ENCODE measurements around the gene RAG2.

Gene RAG2

DNA sequence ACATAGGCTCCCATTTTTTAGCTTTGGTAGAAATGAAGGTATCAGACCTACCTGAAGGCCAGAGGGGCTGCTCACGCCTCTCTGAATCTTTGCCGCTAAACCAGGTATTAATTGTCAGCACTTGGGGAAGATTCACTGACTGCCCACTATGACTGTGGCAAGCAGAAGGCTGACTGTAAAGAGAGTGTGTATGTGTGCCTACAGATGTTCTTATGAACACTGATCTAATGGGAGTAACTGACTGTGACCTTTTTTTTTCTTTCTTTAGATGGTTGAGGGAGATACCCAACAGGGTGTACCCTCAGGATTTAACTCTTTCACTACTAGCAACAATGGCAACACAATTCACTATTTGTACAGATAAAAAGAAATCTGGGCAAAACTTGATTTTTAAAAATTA, at the start of gene RAG2:
Gene RAG2, minus strand, starts transcription at position 186 of the 400 bp plus-strand sequence. CDS start 4,068 bp downstream, outside the sequence.
- H3K4me3 ChIP-seq (ENCODE audit: low read depth, low read length), result no peak within 1 kb of the TSS
- TF ChIP-seq, protein P1, sequence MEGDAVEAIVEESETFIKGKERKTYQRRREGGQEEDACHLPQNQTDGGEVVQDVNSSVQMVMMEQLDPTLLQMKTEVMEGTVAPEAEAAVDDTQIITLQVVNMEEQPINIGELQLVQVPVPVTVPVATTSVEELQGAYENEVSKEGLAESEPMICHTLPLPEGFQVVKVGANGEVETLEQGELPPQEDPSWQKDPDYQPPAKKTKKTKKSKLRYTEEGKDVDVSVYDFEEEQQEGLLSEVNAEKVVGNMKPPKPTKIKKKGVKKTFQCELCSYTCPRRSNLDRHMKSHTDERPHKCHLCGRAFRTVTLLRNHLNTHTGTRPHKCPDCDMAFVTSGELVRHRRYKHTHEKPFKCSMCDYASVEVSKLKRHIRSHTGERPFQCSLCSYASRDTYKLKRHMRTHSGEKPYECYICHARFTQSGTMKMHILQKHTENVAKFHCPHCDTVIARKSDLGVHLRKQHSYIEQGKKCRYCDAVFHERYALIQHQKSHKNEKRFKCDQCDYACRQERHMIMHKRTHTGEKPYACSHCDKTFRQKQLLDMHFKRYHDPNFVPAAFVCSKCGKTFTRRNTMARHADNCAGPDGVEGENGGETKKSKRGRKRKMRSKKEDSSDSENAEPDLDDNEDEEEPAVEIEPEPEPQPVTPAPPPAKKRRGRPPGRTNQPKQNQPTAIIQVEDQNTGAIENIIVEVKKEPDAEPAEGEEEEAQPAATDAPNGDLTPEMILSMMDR (IDR thresholded peaks at IDR 0.05; ENCODE audit: borderline replicate concordance, insufficient read depth, low read depth, low read length), result no peak

DNA sequence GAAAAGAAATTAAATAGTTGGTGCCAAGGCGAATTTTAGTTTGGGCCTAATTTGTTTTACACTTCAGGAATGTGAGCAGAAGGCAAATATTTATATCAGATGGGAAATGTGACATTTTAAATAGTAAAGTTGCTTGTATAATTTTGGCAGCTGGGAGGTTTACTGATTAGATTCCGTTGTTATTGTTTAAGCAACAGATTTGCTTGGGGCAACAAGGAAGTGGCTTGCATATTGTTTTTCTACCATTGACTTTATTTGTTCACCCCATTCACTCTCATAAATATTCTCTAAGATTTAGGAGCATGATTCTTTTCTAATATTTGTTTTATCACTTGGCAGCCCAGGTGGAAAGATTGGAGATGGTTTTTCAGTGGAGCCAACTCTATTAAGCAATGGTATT, 40.5 kb upstream of the RAG2 start:
- TF ChIP-seq, protein P1 (IDR thresholded peaks at IDR 0.05; ENCODE audit: borderline replicate concordance, insufficient read depth, low read depth, low read length), result no peak
- no peak overlapping the region for H3K4me3 ChIP-seq (ENCODE audit: low read depth, low read length)

DNA sequence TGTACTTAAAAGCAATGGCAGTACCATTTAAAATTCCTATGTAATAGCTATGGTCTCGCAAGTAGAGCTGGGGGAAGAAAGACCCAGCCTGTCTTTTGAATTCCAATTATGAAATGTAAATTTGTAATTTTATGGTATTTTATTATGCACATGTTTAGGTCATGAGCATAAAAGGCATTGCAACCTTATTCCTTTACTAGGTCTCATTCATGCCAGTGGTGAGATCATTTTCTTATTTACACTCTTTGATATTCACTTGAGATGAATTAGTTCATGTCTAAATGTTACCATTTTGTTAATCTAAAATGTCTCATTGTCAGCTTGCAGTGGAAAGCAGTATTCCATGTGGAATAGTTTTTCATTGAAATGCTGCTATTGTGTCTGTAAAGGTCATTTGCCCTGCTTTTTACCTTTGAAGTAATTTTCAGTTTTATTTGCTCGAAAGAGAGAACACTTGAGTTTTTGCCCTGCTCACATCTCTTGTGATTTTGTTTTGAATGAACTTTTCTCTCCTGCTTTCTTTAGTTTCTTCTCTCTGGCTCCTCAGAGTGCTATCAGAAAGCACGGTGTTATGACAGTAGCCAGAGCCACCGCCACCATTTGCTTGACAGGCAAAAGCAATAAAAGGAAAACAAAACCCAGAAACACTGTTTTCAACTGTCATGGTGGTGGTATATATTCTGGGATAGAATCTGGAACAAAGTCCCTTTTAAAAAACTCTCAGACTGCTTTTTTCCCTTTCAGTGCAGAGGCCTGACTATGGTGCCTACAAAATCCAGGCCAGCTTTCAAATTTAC, 37.2 kb upstream of the RAG2 start:
- TF ChIP-seq, protein P1 (IDR thresholded peaks at IDR 0.05; ENCODE audit: borderline replicate concordance, insufficient read depth, low read depth, low read length), result no peak
- no peak overlapping the region for H3K4me3 ChIP-seq (ENCODE audit: low read depth, low read length)

DNA sequence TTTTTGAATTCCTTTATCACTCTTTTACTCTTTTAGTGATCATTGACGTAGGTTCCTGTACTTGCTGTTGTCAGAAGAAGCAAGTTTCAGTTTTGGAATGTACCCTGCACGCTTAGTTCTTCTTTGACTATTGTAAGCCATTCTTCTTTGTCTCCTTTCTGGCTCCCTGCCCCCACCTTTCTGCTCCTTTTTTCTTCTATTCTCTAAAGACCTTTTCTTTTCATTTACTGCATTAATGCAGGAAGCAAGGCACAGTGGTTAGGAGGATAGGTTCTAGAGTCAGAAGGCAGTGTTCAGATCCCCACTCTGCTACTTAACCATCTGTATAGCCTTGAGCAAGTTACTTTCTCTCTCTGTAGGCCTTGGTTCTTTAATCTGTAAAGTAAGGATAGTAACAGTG, 33.7 kb upstream of the RAG2 start:
- H3K4me3 ChIP-seq (ENCODE audit: low read depth, low read length), result no peak overlapping the region

DNA sequence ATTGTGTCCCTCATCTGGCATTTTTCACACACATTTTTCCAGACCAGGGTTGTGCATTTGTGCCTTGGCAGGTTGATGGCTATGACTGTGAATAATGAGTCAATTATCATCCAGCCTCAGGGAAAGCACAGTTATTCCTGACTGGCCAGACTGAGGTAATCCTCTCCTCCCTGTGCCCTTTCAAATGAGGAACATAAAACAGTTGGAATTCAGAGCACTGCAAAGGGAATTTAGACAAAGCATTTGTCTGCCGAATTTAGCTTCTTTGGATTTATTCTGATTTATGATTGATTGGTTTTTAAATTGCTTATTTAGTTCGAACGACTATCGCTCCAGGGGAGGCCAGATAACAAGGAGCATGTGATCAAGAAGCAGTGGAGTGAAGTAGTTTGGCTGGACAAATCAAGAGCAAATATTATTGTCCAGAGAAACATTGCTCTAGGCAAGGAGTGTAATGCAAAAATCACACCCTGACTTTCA, 30.8 kb upstream of the RAG2 start:
- no peak overlapping the region for H3K4me3 ChIP-seq (ENCODE audit: low read depth, low read length)
- TF ChIP-seq, protein P1 (IDR thresholded peaks at IDR 0.05; ENCODE audit: borderline replicate concordance, insufficient read depth, low read depth, low read length), result no peak

More for the DNA sequence above, 33.7 kb upstream of the RAG2 start:
- TF ChIP-seq, protein P1 (IDR thresholded peaks at IDR 0.05; ENCODE audit: borderline replicate concordance, insufficient read depth, low read depth, low read length), result no peak

DNA sequence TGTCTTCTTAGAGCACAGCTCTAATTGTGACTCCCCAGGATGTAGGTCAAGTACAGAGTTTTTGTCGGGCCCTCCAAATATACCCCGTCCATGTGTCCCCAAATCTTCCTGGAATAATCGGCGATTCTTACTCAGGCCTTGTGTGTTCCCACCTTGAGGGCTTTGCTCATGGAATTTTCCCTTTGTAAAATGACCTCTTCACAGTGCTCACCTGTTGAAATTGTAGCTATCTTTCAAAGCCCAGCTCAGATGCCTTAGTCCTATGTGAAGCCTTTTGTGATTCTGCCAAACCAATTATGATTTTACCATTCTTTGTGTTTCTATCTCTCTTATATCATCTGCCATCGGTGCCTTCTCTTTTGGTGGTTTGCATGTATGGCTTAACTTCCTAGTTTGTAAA, 30.1 kb upstream of the RAG2 start:
- TF ChIP-seq, protein P1 (IDR thresholded peaks at IDR 0.05; ENCODE audit: borderline replicate concordance, insufficient read depth, low read depth, low read length), result no peak
- no peak overlapping the region for H3K4me3 ChIP-seq (ENCODE audit: low read depth, low read length)

DNA sequence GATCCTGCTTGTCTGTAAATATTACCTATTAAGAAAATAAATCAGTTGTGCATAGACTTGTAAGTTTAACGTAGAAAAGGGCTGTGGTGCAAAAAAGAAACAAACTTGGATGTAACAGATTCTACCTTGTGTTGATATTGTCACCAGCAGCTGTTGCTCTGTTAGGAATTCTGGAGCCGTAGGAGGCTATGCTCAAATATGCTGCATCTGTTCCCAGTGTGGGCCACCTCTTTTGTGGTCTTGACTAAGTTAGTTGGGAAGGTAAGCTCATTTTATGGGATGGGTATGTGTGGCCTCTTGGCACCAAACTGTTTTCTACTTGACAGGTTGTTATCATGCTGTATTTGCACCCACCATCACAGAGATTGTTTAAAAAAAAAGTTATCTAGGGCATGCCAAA, 29.4 kb upstream of the RAG2 start:
- TF ChIP-seq, protein P1 (IDR thresholded peaks at IDR 0.05; ENCODE audit: borderline replicate concordance, insufficient read depth, low read depth, low read length), result no peak
- H3K4me3 ChIP-seq (ENCODE audit: low read depth, low read length), result no peak overlapping the region

Measured in GM12875 (cell line).